Brain microvascular endothelial cell (primary cell): Measurements from ENCODE around the gene SLC39A7.

Source experiments
- DNase-seq: peaks from one replicate; pipeline ENCODE4 v3.0.0-alpha.2; 2020
- H3K27ac ChIP-seq: fragments of 250-450 bp; sonication (Bioruptor Pico); 2 replicates; pipeline ENCODE4 v1.5.1; 2020; ENCODE audit warnings: mild to moderate bottlenecking, moderate library complexity
- H3K27me3 ChIP-seq: fragments of 250-450 bp; sonication (Bioruptor Pico); replicated peaks from 2 replicates; pipeline ENCODE4 v1.5.1; 2020; ENCODE audit warnings: mild to moderate bottlenecking
- H3K36me3 ChIP-seq: fragments of 250-450 bp; sonication (Bioruptor Pico); replicated peaks from 2 replicates; pipeline ENCODE4 v1.5.1; 2020; ENCODE audit warnings: mild to moderate bottlenecking
- H3K4me3 ChIP-seq: 2 replicates; pipeline ENCODE4 v1.5.1; 2011; ENCODE audit warnings: low read depth, mild to moderate bottlenecking, control low read depth, low read length, moderate library complexity
- in situ Hi-C: cut with HindIII; loops from 2 replicates; pipeline ENCODE4 v1.10.0; 2017; ENCODE audit warnings: low sequenced_read_pairs, low pct_ligation_motif_present
- TF ChIP-seq, protein P1 (sequence below): IDR thresholded peaks from 2 replicates; pipeline ENCODE4 v1.5.1; 2011; ENCODE audit warnings: low read depth, mild to moderate bottlenecking, moderate library complexity, low read length, control low read depth, inconsistent platforms; ENCODE audit errors: missing control alignments

Gene SLC39A7

GRCh38 chr6:33176906-33177305 is 23.8 kb upstream of the SLC39A7 start:
- in situ Hi-C loops, result no loop called here
- Histone ChIP-seq H3K27ac (no peak overlapping the region), H3K4me3 (no peak overlapping the region), H3K27me3 (no peaks in the 10 kb centered on the region), H3K36me3 (no peaks in the 10 kb centered on the region)
- TF ChIP-seq, protein P1, sequence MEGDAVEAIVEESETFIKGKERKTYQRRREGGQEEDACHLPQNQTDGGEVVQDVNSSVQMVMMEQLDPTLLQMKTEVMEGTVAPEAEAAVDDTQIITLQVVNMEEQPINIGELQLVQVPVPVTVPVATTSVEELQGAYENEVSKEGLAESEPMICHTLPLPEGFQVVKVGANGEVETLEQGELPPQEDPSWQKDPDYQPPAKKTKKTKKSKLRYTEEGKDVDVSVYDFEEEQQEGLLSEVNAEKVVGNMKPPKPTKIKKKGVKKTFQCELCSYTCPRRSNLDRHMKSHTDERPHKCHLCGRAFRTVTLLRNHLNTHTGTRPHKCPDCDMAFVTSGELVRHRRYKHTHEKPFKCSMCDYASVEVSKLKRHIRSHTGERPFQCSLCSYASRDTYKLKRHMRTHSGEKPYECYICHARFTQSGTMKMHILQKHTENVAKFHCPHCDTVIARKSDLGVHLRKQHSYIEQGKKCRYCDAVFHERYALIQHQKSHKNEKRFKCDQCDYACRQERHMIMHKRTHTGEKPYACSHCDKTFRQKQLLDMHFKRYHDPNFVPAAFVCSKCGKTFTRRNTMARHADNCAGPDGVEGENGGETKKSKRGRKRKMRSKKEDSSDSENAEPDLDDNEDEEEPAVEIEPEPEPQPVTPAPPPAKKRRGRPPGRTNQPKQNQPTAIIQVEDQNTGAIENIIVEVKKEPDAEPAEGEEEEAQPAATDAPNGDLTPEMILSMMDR, result no peak
- DNase-seq, result no peak

DNA sequence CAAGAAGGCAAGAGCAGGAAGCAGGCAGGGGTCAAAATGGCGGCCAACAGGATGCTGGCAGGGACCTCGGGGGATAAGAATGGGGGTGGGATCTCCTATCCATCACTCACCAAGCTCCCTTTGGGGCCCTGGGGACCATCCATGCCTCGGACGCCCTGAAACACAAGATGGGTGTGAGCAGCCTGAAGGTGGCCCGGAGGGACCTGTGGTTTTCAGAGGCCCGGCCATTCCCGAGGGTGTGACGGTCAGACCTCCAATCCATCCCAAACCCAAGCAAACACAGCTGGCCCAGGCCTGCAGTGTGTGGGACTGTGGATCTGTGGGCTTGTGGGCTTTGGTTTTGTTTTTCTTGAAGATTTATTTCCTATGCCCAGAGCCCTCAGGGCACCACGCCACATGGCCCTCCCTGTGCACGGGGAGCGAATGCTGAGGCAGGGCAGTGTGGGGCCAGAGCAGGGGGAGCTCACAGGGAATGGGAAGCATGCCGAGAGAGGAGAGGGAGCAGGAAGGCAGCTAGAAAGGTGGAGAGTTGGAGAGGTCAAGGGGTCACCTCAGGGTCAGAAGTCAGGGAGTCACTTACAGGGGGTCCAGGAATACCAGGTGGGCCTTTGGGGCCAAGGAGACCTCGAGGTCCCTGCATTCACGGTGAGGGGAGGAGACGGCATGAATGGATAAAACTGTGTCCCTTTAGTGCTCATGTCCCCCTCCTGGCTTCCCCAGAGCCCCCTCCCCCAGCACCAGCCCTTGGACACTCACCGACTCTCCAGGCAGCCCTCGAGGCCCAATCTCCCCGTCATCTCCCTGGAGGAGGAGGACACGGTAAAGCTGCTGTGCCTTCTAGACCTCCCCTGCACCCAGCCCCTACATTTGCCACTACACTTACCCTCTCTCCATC is 22.9 kb upstream of the SLC39A7 start:
- in situ Hi-C loops, result no loop called here
- DNase-seq, result no peak
- no peaks in the 10 kb centered on the region for H3K27me3 ChIP-seq

GRCh38 chr6:33178755-33179475 is 21.8 kb upstream of the SLC39A7 start:
- no peaks in the 10 kb centered on the region for H3K36me3 ChIP-seq
- DNase-seq, result no peak
- no peaks in the 10 kb centered on the region for H3K27me3 ChIP-seq
- in situ Hi-C loops, result no loop called here
- TF ChIP-seq, protein P1, result no peak
- H3K27ac ChIP-seq, result no peak overlapping the region
- H3K4me3 ChIP-seq, result no peak overlapping the region

More for the DNA sequence above, 22.9 kb upstream of the SLC39A7 start:
- H3K27ac ChIP-seq, result no peak overlapping the region
- no peaks in the 10 kb centered on the region for H3K36me3 ChIP-seq
- H3K4me3 ChIP-seq, result no peak overlapping the region
- TF ChIP-seq, protein P1, result no peak

- in situ Hi-C loops, result no loop called here
- Histone ChIP-seq H3K27me3 (no peaks in the 10 kb centered on the region), H3K27ac (no peak overlapping the region), H3K36me3 (no peaks in the 10 kb centered on the region), H3K4me3 (no peak overlapping the region)
- TF ChIP-seq, protein P1, result no peak
- no peak for DNase-seq
These were observed 19.5 kb upstream of the SLC39A7 start for GRCh38 chr6:33181141-33181540.

DNA sequence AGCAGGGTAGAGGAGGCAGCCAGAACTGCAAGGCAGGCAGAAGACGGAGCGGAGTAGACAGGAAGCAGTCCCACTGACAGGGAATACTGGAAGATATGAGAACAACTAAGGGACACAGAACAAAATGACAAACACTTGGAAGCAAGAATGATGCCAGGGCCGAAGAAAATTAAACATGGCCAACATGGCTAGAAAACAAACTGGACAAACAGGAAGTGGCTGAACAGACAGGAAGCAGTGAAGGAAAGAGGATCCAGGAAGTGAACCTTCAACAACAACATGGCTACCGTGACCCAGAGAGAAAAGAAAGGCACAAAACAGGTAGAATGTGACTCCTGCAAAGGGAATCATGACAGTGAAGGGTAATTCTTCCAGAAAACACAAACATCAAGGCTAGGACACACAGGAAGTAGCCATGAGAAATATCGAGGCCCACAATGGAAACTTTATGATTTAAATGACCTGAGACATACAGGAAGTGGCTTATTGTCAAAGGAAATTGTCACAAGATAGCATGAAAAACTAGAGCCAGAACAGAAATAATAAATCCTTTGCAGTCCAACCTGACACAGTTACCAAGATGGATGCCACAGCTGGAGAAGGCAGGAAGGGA is 17.5 kb upstream of the SLC39A7 start:
- no peak overlapping the region for H3K4me3 ChIP-seq
- DNase-seq, result no peak
- H3K36me3 ChIP-seq, result no peaks in the 10 kb centered on the region
- H3K27ac ChIP-seq, result no peak overlapping the region
- TF ChIP-seq, protein P1, result no peak
- no peaks in the 10 kb centered on the region for H3K27me3 ChIP-seq
- in situ Hi-C loops, result no loop called here
